Measurements from ENCODE around the gene MINDY3.
"Not testable (repeated sequence)": the region's sequence is repeated elsewhere in the genome, so short reads cannot be mapped to it uniquely, and the experiment has no call there.

The MINDY3 gene

DNA sequence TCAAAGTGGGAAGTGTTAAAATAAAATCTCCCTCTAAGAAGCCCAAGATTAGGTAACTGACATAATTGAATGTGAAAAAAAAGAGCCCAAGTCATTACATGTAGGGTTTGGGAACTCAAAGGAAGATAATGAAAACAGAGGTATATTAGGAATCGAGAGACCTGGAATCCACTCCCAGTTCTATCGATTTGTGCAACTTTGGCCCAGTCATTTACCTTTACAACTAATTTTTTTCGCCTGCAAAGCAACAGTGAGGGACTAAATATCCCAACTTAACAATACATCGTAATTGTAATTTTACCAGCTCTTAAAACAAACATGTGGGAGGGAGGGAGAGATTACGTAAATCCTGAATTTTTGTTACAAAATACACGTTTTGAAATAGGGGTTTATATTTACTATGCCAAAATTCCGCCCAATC lies 1.4 kb downstream of the MINDY3 start:
- DNase-seq (ENCODE audit: low read depth in 2 of 2) = no peak
- TF ChIP-seq, protein P1, sequence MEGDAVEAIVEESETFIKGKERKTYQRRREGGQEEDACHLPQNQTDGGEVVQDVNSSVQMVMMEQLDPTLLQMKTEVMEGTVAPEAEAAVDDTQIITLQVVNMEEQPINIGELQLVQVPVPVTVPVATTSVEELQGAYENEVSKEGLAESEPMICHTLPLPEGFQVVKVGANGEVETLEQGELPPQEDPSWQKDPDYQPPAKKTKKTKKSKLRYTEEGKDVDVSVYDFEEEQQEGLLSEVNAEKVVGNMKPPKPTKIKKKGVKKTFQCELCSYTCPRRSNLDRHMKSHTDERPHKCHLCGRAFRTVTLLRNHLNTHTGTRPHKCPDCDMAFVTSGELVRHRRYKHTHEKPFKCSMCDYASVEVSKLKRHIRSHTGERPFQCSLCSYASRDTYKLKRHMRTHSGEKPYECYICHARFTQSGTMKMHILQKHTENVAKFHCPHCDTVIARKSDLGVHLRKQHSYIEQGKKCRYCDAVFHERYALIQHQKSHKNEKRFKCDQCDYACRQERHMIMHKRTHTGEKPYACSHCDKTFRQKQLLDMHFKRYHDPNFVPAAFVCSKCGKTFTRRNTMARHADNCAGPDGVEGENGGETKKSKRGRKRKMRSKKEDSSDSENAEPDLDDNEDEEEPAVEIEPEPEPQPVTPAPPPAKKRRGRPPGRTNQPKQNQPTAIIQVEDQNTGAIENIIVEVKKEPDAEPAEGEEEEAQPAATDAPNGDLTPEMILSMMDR (IDR thresholded peaks at IDR 0.05; ENCODE audit: low read depth, low read length) = no peak

GRCh38 chr10:15857107-15857575 lies 3.2 kb downstream of the MINDY3 start:
- TF ChIP-seq, protein P1 (IDR thresholded peaks at IDR 0.05; ENCODE audit: low read depth, low read length) = no peak
- no peak overlapping the region for H3K4me3 ChIP-seq (replicated peaks in 1 of 2; ENCODE audit: low read depth in 2 of 2, low read length in 2 of 2)
- no peak for DNase-seq (ENCODE audit: low read depth in 2 of 2)

More for the DNA sequence above, 1.4 kb downstream of the MINDY3 start:
- peak overlapping the region in 1 of 2 donors; percentile 74 for H3K4me3 ChIP-seq (replicated peaks in 1 of 2; ENCODE audit: low read depth in 2 of 2, low read length in 2 of 2)

- TF ChIP-seq, protein P1 (IDR thresholded peaks at IDR 0.05; ENCODE audit: low read depth, low read length) = no peak
- no peak overlapping the region for H3K4me3 ChIP-seq (replicated peaks in 1 of 2; ENCODE audit: low read depth in 2 of 2, low read length in 2 of 2)
- DNase-seq (ENCODE audit: low read depth in 2 of 2) = no peak
Observed at GRCh38 chr10:15856328-15857015, 3.8 kb downstream of the MINDY3 start.

GRCh38 chr10:15853800-15854199 lies 6.5 kb downstream of the MINDY3 start:
- H3K4me3 ChIP-seq (replicated peaks in 1 of 2; ENCODE audit: low read depth in 2 of 2, low read length in 2 of 2) = no peak overlapping the region
- TF ChIP-seq, protein P1 (IDR thresholded peaks at IDR 0.05; ENCODE audit: low read depth, low read length) = no peak
- DNase-seq (ENCODE audit: low read depth in 2 of 2) = no peak

DNA sequence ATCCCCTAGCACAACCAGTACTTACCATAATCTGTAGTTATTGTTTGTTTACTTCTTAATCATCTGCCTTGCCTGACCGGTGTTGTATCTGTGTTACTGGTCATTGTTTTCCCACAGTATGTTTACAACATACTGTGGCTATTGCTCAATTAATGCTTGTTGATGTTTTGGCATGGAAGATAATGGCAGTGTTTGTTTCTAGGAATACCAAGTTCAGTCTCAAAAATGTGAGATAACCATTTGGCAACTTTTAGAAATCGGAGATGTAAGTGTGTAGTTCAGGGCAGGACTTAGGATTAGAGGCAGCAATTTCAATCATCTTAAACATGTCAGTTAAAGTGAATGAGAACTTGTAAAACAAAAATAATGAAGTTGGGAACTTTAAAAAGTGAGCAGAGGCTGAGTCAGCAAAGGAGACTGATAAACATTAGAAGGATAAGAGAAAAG lies 8.2 kb downstream of the MINDY3 start:
- peak; percentile 34 to 45 for DNase-seq (ENCODE audit: low read depth in 2 of 2)
- no peak overlapping the region for H3K4me3 ChIP-seq (replicated peaks in 1 of 2; ENCODE audit: low read depth in 2 of 2, low read length in 2 of 2)
- TF ChIP-seq, protein P1 (IDR thresholded peaks at IDR 0.05; ENCODE audit: low read depth, low read length) = no peak

GRCh38 chr10:15850337-15850978 lies 9.8 kb downstream of the MINDY3 start:
- H3K4me3 ChIP-seq (replicated peaks in 1 of 2; ENCODE audit: low read depth in 2 of 2, low read length in 2 of 2); DNase-seq (ENCODE audit: low read depth in 2 of 2): not testable (repeated sequence)

- TF ChIP-seq, protein P1 (IDR thresholded peaks at IDR 0.05; ENCODE audit: low read depth, low read length) = no peak
- H3K4me3 ChIP-seq (replicated peaks in 1 of 2; ENCODE audit: low read depth in 2 of 2, low read length in 2 of 2) = no peak overlapping the region
- no peak for DNase-seq (ENCODE audit: low read depth in 2 of 2)
Observed at GRCh38 chr10:15849316-15849715, 11.0 kb downstream of the MINDY3 start.
